CD14-positive monocyte (primary cell): ENCODE measurements around the gene RAB17. TPM values are rescaled to one million over a fixed set of nuclear protein-coding genes. Genes with fewer than 3 reads are reported as not detected.

Experiments used
- DNase-seq, 3 donors: peaks; one replicate each; pipeline ENCODE4 v3.0.0-alpha.2; 2011 to 2022
- H2AFZ ChIP-seq: 2 replicates; pipeline ENCODE4 v1.6.0; 2012; ENCODE audit warnings: mild to moderate bottlenecking, low read depth, low read length, inconsistent platforms; ENCODE audit not compliant: insufficient read depth, poor library complexity, severe bottlenecking
- H3K27ac ChIP-seq, 2 donors: 1 replicate in 1 of 2; 2 replicates in 1 of 2; pipeline ENCODE4 v1.5.1; 2012 to 2013; ENCODE audit warnings: low read length in 2 of 2, control low read depth in 1 of 2, inconsistent platforms in 1 of 2, low read depth in 1 of 2, mild to moderate bottlenecking in 1 of 2
- H3K27me3 ChIP-seq, 2 donors: one replicate each; pipeline versions ENCODE4 v1.6.0 to v1.6.1; 2011 to 2013; ENCODE audit warnings: low read length in 2 of 2; ENCODE audit not compliant: control insufficient read depth in 2 of 2, insufficient read depth in 2 of 2
- H3K36me3 ChIP-seq, 2 donors: replicated peaks in 1 of 2; 1 replicate in 1 of 2; 2 replicates in 1 of 2; pipeline versions ENCODE4 v1.5.1 to v1.6.1; 2012 to 2013; ENCODE audit warnings: low read length in 2 of 2, control low read depth in 1 of 2, inconsistent platforms in 1 of 2, mild to moderate bottlenecking in 1 of 2; ENCODE audit not compliant: insufficient read depth in 2 of 2, control insufficient read depth in 1 of 2
- H3K4me1 ChIP-seq, 2 donors: 1 replicate in 1 of 2; 2 replicates in 1 of 2; pipeline versions ENCODE4 v1.5.1 to v1.6.1; 2012 to 2013; ENCODE audit warnings: low read length in 2 of 2, control low read depth in 1 of 2, inconsistent platforms in 1 of 2, mild to moderate bottlenecking in 1 of 2, moderate library complexity in 1 of 2; ENCODE audit not compliant: insufficient read depth in 2 of 2, control insufficient read depth in 1 of 2
- H3K4me2 ChIP-seq: replicated peaks from 2 replicates; pipeline ENCODE3; 2012; ENCODE audit warnings: low read length, moderate library complexity, mild to moderate bottlenecking; ENCODE audit not compliant: poor library complexity, severe bottlenecking; ENCODE audit errors: extremely low read depth
- H3K4me3 ChIP-seq, 3 experiments: fragments of 200-600 bp in 1 of 3; sonication (generic) in 1 of 3; replicated peaks in 1 of 3; 1 replicate in 2 of 3; 2 replicates in 1 of 3; pipeline ENCODE4 v1.5.1; 2011 to 2013; ENCODE audit warnings: low read length in 3 of 3, mild to moderate bottlenecking in 3 of 3, control low read depth in 2 of 3, low read depth in 2 of 3, inconsistent platforms in 1 of 3, moderate library complexity in 1 of 3
- H3K79me2 ChIP-seq: 2 replicates; pipeline ENCODE4 v1.6.0; 2012; ENCODE audit warnings: mild to moderate bottlenecking, control low read depth, inconsistent platforms, low read length, moderate library complexity; ENCODE audit not compliant: insufficient read depth
- H3K9ac ChIP-seq: 2 replicates; pipeline ENCODE4 v1.6.0; 2017; ENCODE audit warnings: low read length, mild to moderate bottlenecking; ENCODE audit not compliant: insufficient read depth, poor library complexity, severe bottlenecking
- H3K9me3 ChIP-seq, 2 donors: replicated peaks in 1 of 2; 1 replicate in 1 of 2; 2 replicates in 1 of 2; pipeline versions ENCODE4 v1.5.1 to v1.6.1; 2012 to 2013; ENCODE audit warnings: low read length in 2 of 2, control low read depth in 1 of 2; ENCODE audit not compliant: control insufficient read depth in 1 of 2, insufficient read depth in 1 of 2
- H4K20me1 ChIP-seq: 2 replicates; pipeline ENCODE4 v1.6.0; 2012; ENCODE audit warnings: mild to moderate bottlenecking, low read length, control low read depth, moderate library complexity; ENCODE audit not compliant: insufficient read depth
- H3K27ac Mint-ChIP-seq, 7 donors: one replicate each; pipeline ENCODE4 v1.8.0; 2020; ENCODE audit warnings: mild to moderate bottlenecking in 7 of 7, mixed read lengths in 7 of 7, moderate library complexity in 6 of 7, inconsistent platforms in 2 of 7
- H3K27me3 Mint-ChIP-seq, 3 donors: one replicate each; pipeline ENCODE4 v1.8.0; 2021 to 2022; ENCODE audit warnings: low read depth in 3 of 3, mild to moderate bottlenecking in 3 of 3, mixed read lengths in 3 of 3, moderate library complexity in 3 of 3, inconsistent platforms in 1 of 3
- H3K36me3 Mint-ChIP-seq, 2 donors: one replicate each; pipeline ENCODE4 v1.8.0; 2020; ENCODE audit warnings: mixed read lengths in 2 of 2, inconsistent platforms in 1 of 2, mild to moderate bottlenecking in 1 of 2
- H3K4me1 Mint-ChIP-seq: one replicate; pipeline ENCODE4 v1.8.0; 2020; ENCODE audit warnings: mild to moderate bottlenecking, mixed read lengths
- H3K4me3 Mint-ChIP-seq, 2 donors: one replicate each; pipeline ENCODE4 v1.8.0; 2020; ENCODE audit warnings: mild to moderate bottlenecking in 2 of 2, mixed read lengths in 2 of 2, moderate library complexity in 1 of 2
- H3K9me3 Mint-ChIP-seq, 7 donors: one replicate each; pipeline ENCODE4 v1.8.0; 2020 to 2022; ENCODE audit warnings: mixed read lengths in 7 of 7, mild to moderate bottlenecking in 6 of 7, moderate library complexity in 6 of 7, inconsistent platforms in 2 of 7
- CTCF ChIP-seq: fragments of 200-600 bp; IDR thresholded peaks from one replicate; pipeline ENCODE4 v1.8.0; 2022; ENCODE audit warnings: antibody characterized with exemption, mild to moderate bottlenecking
- WGBS: methylation state at CpG from one replicate; pipeline ENCODE4 v1.1.5; 2013; ENCODE audit warnings: missing lambda C conversion rate; ENCODE audit not compliant: insufficient coverage; 5-methylcytosine and 5-hydroxymethylcytosine counted together
- intact Hi-C, 2 donors: fragments of 100-400 bp; cut with micrococcal nuclease; formaldehyde crosslinking; loops; one replicate each; pipeline versions ENCODE4 v1.15.0 to v1.15.1; 2023
- polyA plus RNA-seq, 3 donors: library from polyadenylated mRNA; depleted of rRNA in 1 of 3; unstranded in 2 of 3; stranded (reverse) in 1 of 3; fragments of 300-500 nt in 2 of 3; fragments of >200 nt in 1 of 3; fragmentation: Illumina TruSeq in 2 of 3; gene quantifications; 1 replicate in 2 of 3; 2 replicates in 1 of 3; pipeline ENCODE4 v1.2.3, GENCODE V29; 2012 to 2021

Gene RAB17
- polyA plus RNA-seq, 3 donors = 0.13 to 0.35 TPM; not detected in 1

- Histone ChIP-seq H3K4me2 (peak overlapping the region; percentile 77), H2AFZ (peak overlapping the region; percentile 80), H3K36me3 (no peaks in the 10 kb centered on the region), H4K20me1 (no peaks in the 10 kb centered on the region), H3K4me1 (peaks cover 43 to 48% of the 10 kb centered on the region in 2 donors), H3K27me3 (peaks cover 9 to 29% of the 10 kb centered on the region in 2 donors), H3K9me3 (no peaks in the 10 kb centered on the region), H3K79me2 (no peaks in the 10 kb centered on the region), H3K9ac (peak overlapping the region; percentile 27), H3K4me3 (peak overlapping the region; percentile 38 to 67 (median 44)), H3K27ac (no peak overlapping the region)
- Mint-ChIP-seq H3K4me3 (peak overlapping the region; percentile 81 to 86), H3K9me3 (peaks cover 0 to 6% (median 0%) of the 10 kb centered on the region in 7 donors), H3K27ac (peak overlapping the region in 6 of 7 donors; percentile 76 to 98 (median 94)), H3K27me3 (peaks cover 24 to 51% (median 39%) of the 10 kb centered on the region in 3 donors), H3K4me1 (peaks cover 57% of the 10 kb centered on the region), H3K36me3 (peaks cover 21 to 30% of the 10 kb centered on the region in 2 donors)
- intact Hi-C loops = loop anchor here in 1 of 2 donors (5.0 kb wide), 1 partner anchor 35 kb away; no protein-coding TSS in a partner anchor
- 22% methylated on average over 51 of the region's 54 CpGs for WGBS
- no peak for DNase-seq
- TF ChIP-seq CTCF = no peak
Observed at GRCh38 chr2:237626813-237627440, 36.4 kb upstream of the RAB17 start.

- no peaks in the 10 kb centered on the region for H3K36me3 ChIP-seq
- H3K9me3 ChIP-seq = no peaks in the 10 kb centered on the region
- TF ChIP-seq CTCF = no peak
- H3K79me2 ChIP-seq = no peaks in the 10 kb centered on the region
- H3K9ac ChIP-seq = no peak overlapping the region
- Mint-ChIP-seq H3K4me3 (peak overlapping the region; percentile 68 to 86), H3K27ac (peak overlapping the region; percentile 92 to 98 (median 95)), H3K9me3 (peaks cover 0 to 6% (median 0%) of the 10 kb centered on the region in 7 donors), H3K36me3 (peaks cover 16 to 23% of the 10 kb centered on the region in 2 donors), H3K4me1 (peaks cover 54% of the 10 kb centered on the region), H3K27me3 (peaks cover 21 to 45% (median 35%) of the 10 kb centered on the region in 3 donors)
- H2AFZ ChIP-seq = peak overlapping the region; percentile 27
- intact Hi-C loops = loop anchor here in 1 of 2 donors (5.0 kb wide), 1 partner anchor 37 kb away; no protein-coding TSS in a partner anchor
- no peak for DNase-seq
- H3K27ac ChIP-seq = peak overlapping the region; percentile 74 to 80
- H3K4me3 ChIP-seq = peak overlapping the region in 2 of 3 experiments; percentile 7 to 67
- peaks cover 9 to 26% of the 10 kb centered on the region in 2 donors for H3K27me3 ChIP-seq
- peak overlapping the region; percentile 68 for H3K4me2 ChIP-seq
- H4K20me1 ChIP-seq = no peaks in the 10 kb centered on the region
- H3K4me1 ChIP-seq = peaks cover 43 to 48% of the 10 kb centered on the region in 2 donors
- WGBS = 67% methylated on average over 4 of the region's 6 CpGs
Observed at GRCh38 chr2:237625777-237626176, 35.2 kb upstream of the RAB17 start.
